Mucosa of descending colon (tissue), 3 donors: ENCODE data around the gene PPP2R5B. TPM values are rescaled to one million over a fixed set of nuclear protein-coding genes. Genes with fewer than 3 reads are reported as not detected.

Experiments used
- ATAC-seq: fragments of 200-7000 bp; cut with Tn5 transposase; one replicate; pipeline ENCODE4 v1.9.1; 2020; ENCODE audit warnings: mild to moderate bottlenecking, moderate library complexity
- DNase-seq, 3 donors: peaks; one replicate each; pipeline ENCODE4 v3.0.0-alpha.2; 2020
- H3K36me3 ChIP-seq: fragments of 200-600 bp; one replicate; pipeline ENCODE4 v1.8.0; 2021; ENCODE audit warnings: low read depth, mild to moderate bottlenecking
- H3K4me1 ChIP-seq: fragments of 200-600 bp; one replicate; pipeline ENCODE4 v1.8.0; 2021; ENCODE audit warnings: low read depth, mild to moderate bottlenecking
- H3K4me3 ChIP-seq: fragments of 200-600 bp; one replicate; pipeline ENCODE4 v1.8.0; 2021; ENCODE audit warnings: mild to moderate bottlenecking
- H3K9me3 ChIP-seq: fragments of 200-600 bp; one replicate; pipeline ENCODE4 v1.8.0; 2021; ENCODE audit warnings: mild to moderate bottlenecking
- CTCF ChIP-seq: fragments of 200-600 bp; IDR thresholded peaks from one replicate; pipeline ENCODE4 v1.8.0; 2022; ENCODE audit warnings: antibody characterized with exemption, mild to moderate bottlenecking
- intact Hi-C, 2 donors: fragments of 100-400 bp; cut with DNase I in 1 of 2; cut with micrococcal nuclease in 1 of 2; formaldehyde crosslinking; loops; one replicate each; pipeline versions ENCODE4 v1.11.0 to v1.11.1; 2022; cut with DNase I, micrococcal nuclease
- long read RNA-seq, 2 donors: library from polyadenylated mRNA; unstranded; transcript quantifications; one replicate each; pipeline ENCODE4 v2.0.0, GENCODE V29; 2019 to 2021
- total RNA-seq, 3 donors: library from RNA; stranded (reverse); fragmentation: NEBNext Ultra II Directional in 2 of 3; extraction: Animal tissue kit (Norgen Biotek cat#: 25700) in 2 of 3; gene quantifications; one replicate each; pipeline versions ENCODE4 v1.2.1 to v1.2.4, GENCODE V29; 2021 to 2023
- donor health status: DM: no; HTN: no; CAD: no; lungs with moderate emphysema.
- donor health status: DM: no; HTN: no; CAD: no.
- donor health status: DM: no; HTN: yes; CAD: no.

Gene PPP2R5B
- total RNA-seq, result 10 to 100 TPM; 23.0 to 39.7 (median 23.2) TPM
- long read RNA-seq, donor 1, transcript PPP2R5B-201 (14 exons, 2,745 nt), result major isoform, 17 of 80 reads
- long read RNA-seq, donor 1, partial matches to known transcripts, result 48 of 80 reads
- long read RNA-seq, donor 1, other reads (novel, unspliced or antisense), result 15 of 80 reads
- long read RNA-seq, donor 2, partial matches to known transcripts, result 1 of 6 reads
- long read RNA-seq, donor 2, other reads (novel, unspliced or antisense), result 4 of 6 reads

- intact Hi-C loops, result no loop called here
- no peak for TF ChIP-seq CTCF
- H3K4me1 ChIP-seq, result peaks cover 9% of the 10 kb centered on the region
- DNase-seq (peak; percentile 95 to 97 (median 95)), ATAC-seq (peak; percentile 97)
- peak within 1 kb of the TSS; percentile 96 for H3K4me3 ChIP-seq
- H3K36me3 ChIP-seq, result no peaks in the 10 kb centered on the region
- H3K9me3 ChIP-seq, result no peaks in the 10 kb centered on the region
Measured at GRCh38 chr11:64923944-64924909, at the start of gene PPP2R5B. Gene PPP2R5B, plus strand, starts transcription at chr11:64924689. Its CDS starts 1,046 bp downstream, at chr11:64925735.

GRCh38 chr11:64875369-64876228, 48.9 kb upstream of the PPP2R5B start:
- Histone ChIP-seq H3K4me1 (peaks cover 64% of the 10 kb centered on the region), H3K36me3 (no peaks in the 10 kb centered on the region), H3K9me3 (no peaks in the 10 kb centered on the region), H3K4me3 (no peak overlapping the region)
- ATAC-seq, result no peak
- no peak for TF ChIP-seq CTCF
- intact Hi-C loops, result no loop called here
- DNase-seq, result no peak

- H3K4me1 ChIP-seq, result peaks cover 57% of the 10 kb centered on the region
- no peak for TF ChIP-seq CTCF
- no peaks in the 10 kb centered on the region for H3K36me3 ChIP-seq
- intact Hi-C loops, result no loop called here
- H3K4me3 ChIP-seq, result peak overlapping the region; percentile 19
- no peak for DNase-seq
- H3K9me3 ChIP-seq, result no peaks in the 10 kb centered on the region
- ATAC-seq, result no peak
Measured at GRCh38 chr11:64876229-64876750, 48.2 kb upstream of the PPP2R5B start.

- intact Hi-C loops, result no loop called here
- Histone ChIP-seq H3K9me3 (no peaks in the 10 kb centered on the region), H3K4me1 (peaks cover 51% of the 10 kb centered on the region), H3K4me3 (peak overlapping the region; percentile 19), H3K36me3 (no peaks in the 10 kb centered on the region)
- TF ChIP-seq CTCF, result no peak
- ATAC-seq (peak; percentile 5), DNase-seq (peak in 2 of 3 donors; percentile 63 to 70)
Measured at GRCh38 chr11:64876835-64877341, 47.6 kb upstream of the PPP2R5B start.
